Adrenal gland (tissue), 12 donors: ENCODE results near the gene HHAT. TPM values are rescaled to one million over a fixed set of nuclear protein-coding genes. Genes with fewer than 3 reads are reported as not detected.

Experiments used
- DNase-seq, 7 donors: peaks; one replicate each; pipeline ENCODE4 v3.0.0-alpha.2; 2019 to 2020
- H3K27ac ChIP-seq, 5 donors: fragments of 200-600 bp; sonication (generic) in 4 of 5; 1 replicate in 3 of 5; 2 replicates in 2 of 5; pipeline versions ENCODE4 v1.5.1 to v1.8.0; 2016 to 2020; ENCODE audit warnings: mild to moderate bottlenecking in 1 of 5
- H3K27me3 ChIP-seq: fragments of 200-600 bp; 2 replicates; pipeline ENCODE4 v1.8.0; 2021
- H3K36me3 ChIP-seq, 2 donors: fragments of 200-600 bp; replicated peaks in 1 of 2; 1 replicate in 1 of 2; 2 replicates in 1 of 2; pipeline versions ENCODE4 v1.5.1 to v1.8.0; 2018 to 2022
- H3K4me1 ChIP-seq, 2 donors: fragments of 200-600 bp; replicated peaks in 1 of 2; 1 replicate in 1 of 2; 2 replicates in 1 of 2; pipeline versions ENCODE4 v1.5.1 to v1.8.0; 2018 to 2021
- H3K4me3 ChIP-seq, 4 donors: fragments of 200-600 bp; sonication (generic) in 3 of 4; one replicate each; pipeline ENCODE4 v1.5.1; 2016 to 2018
- H3K9me3 ChIP-seq, 3 donors: fragments of 200-600 bp; sonication (generic) in 1 of 3; replicated peaks in 1 of 3; 1 replicate in 2 of 3; 2 replicates in 1 of 3; pipeline versions ENCODE4 v1.5.1 to v1.8.0; 2016 to 2021
- POLR2A ChIP-seq, 2 donors: fragments of 450-650 bp; IDR thresholded peaks; one replicate each; pipeline ENCODE4 v1.6.1; 2017; ENCODE audit warnings: antibody characterized with exemption in 2 of 2, mild to moderate bottlenecking in 2 of 2, moderate library complexity in 1 of 2
- WGBS, 4 donors: extraction: QIAGEN DNeasy Blood & Tissue Kit in 2 of 4; methylation state at CpG; one replicate each; pipeline versions ENCODE4 v1.1.5 to v1.1.7; 2013 to 2017; 5-methylcytosine and 5-hydroxymethylcytosine counted together
- intact Hi-C, 2 donors: fragments of 100-400 bp; cut with DNase I; formaldehyde crosslinking; loops; one replicate each; pipeline versions ENCODE4 v1.14.1 to v1.15.0; 2022 to 2023
- polyA plus RNA-seq, 3 donors: library from polyadenylated mRNA; stranded (reverse); fragments of 200-250 nt in 2 of 3; fragments of 350-450 nt in 1 of 3; fragmentation: Illumina TruSeq in 1 of 3; extraction: RNeasy Lipid Tissue Mini Kit (QIAGEN cat#74804) in 1 of 3; gene quantifications; one replicate each; pipeline ENCODE4 v1.2.3, GENCODE V29; 2013 to 2014
- total RNA-seq, 9 donors: library from RNA; depleted of rRNA in 4 of 9; stranded (reverse); fragments of >200 nt in 4 of 9; fragments of 120-200 nt in 1 of 9; fragmentation: NEBNext Ultra II Directional in 1 of 9; extraction: Animal tissue kit (Norgen Biotek cat#: 25700) in 1 of 9; gene quantifications; one replicate each; pipeline versions ENCODE4 v1.1.0 to v1.2.4, GENCODE V29; 2013 to 2023
- TF ChIP-seq, protein P1 (sequence below), 6 experiments: fragments of 450-650 bp in 4 of 6; fragments of 200-600 bp in 2 of 6; sonication (generic) in 1 of 6; IDR thresholded peaks; 1 replicate in 5 of 6; 2 replicates in 1 of 6; pipeline versions ENCODE4 v1.5.1 to v1.8.0; 2016 to 2021; ENCODE audit warnings: antibody characterized with exemption in 6 of 6, mild to moderate bottlenecking in 2 of 6, moderate library complexity in 1 of 6
- donor health status: healthy with polysubstance abuse.
- donor health status: Bipolar disorder and iron deficiency.
- donor health status: DM: yes; HTN: yes; CAD: no.
- donor health status: DM: no; HTN: no; CAD: no.
- donor health status: DM: no; HTN: no; CAD: no.
- donor health status: DM: yes; HTN: yes; CAD: no.

The HHAT gene
- total and polyA plus RNA-seq, 12 donors: 3.1 to 26.7 (median 12.3) TPM

DNA sequence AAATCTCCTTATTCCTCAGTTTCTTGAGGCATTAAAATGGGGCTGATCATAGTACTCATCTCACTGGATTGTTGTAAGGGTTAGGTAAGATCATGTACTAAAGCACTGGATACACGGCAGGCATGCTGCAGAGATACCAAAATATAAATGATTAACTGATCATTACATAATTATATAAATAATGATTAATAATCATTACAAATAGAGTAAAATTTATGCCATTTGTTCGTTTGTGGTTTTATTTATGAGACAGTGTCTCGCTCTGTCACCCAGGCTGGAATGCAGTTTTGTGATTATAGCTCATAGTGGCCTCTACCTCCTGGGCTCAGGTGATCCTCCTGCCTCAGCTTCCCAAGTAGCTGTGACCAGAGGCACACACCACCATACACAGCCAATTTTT lies 140.7 kb downstream of the HHAT start:
- no peaks in the 10 kb centered on the region for H3K9me3 ChIP-seq
- no peak for TF ChIP-seq POLR2A (IDR thresholded peaks at IDR 0.05)
- TF ChIP-seq, protein P1, sequence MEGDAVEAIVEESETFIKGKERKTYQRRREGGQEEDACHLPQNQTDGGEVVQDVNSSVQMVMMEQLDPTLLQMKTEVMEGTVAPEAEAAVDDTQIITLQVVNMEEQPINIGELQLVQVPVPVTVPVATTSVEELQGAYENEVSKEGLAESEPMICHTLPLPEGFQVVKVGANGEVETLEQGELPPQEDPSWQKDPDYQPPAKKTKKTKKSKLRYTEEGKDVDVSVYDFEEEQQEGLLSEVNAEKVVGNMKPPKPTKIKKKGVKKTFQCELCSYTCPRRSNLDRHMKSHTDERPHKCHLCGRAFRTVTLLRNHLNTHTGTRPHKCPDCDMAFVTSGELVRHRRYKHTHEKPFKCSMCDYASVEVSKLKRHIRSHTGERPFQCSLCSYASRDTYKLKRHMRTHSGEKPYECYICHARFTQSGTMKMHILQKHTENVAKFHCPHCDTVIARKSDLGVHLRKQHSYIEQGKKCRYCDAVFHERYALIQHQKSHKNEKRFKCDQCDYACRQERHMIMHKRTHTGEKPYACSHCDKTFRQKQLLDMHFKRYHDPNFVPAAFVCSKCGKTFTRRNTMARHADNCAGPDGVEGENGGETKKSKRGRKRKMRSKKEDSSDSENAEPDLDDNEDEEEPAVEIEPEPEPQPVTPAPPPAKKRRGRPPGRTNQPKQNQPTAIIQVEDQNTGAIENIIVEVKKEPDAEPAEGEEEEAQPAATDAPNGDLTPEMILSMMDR (IDR thresholded peaks at IDR 0.05): no peak
- intact Hi-C loops: no loop called here
- H3K36me3 ChIP-seq: no peaks in the 10 kb centered on the region
- no peak for DNase-seq
- H3K4me1 ChIP-seq: no peaks in the 10 kb centered on the region
- H3K27ac ChIP-seq: no peak overlapping the region
- H3K27me3 ChIP-seq: no peaks in the 10 kb centered on the region
- no peak overlapping the region for H3K4me3 ChIP-seq
- 79 to 84% (median 82%) methylated on average over 3 of the region's 3 CpGs for WGBS, 4 donors

DNA sequence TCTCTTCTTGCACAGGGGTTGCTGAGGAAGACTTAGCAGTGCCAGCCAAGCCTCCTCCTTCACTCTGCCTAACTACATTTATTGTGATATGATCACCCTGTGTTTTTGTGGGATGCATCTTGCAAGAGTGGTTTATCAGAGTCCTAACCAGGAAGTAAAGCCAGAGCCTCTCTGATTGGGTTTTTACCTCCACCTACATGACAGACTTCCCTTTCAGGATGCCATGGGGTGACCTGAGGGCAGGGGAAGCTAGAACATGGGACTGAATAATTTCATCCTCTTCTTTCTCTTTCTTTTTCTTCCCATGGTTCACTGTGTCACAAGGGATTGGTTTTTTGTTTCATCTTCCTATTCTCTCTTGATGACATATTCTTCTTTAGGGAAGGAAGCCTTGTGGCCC lies 146.6 kb downstream of the HHAT start:
- Histone ChIP-seq H3K9me3 (no peaks in the 10 kb centered on the region), H3K36me3 (no peaks in the 10 kb centered on the region), H3K27me3 (no peaks in the 10 kb centered on the region), H3K4me1 (no peaks in the 10 kb centered on the region), H3K4me3 (no peak overlapping the region), H3K27ac (no peak overlapping the region)
- intact Hi-C loops: no loop called here
- no peak for DNase-seq
- TF ChIP-seq POLR2A (IDR thresholded peaks at IDR 0.05): no peak
- TF ChIP-seq, protein P1 (IDR thresholded peaks at IDR 0.05): no peak

DNA sequence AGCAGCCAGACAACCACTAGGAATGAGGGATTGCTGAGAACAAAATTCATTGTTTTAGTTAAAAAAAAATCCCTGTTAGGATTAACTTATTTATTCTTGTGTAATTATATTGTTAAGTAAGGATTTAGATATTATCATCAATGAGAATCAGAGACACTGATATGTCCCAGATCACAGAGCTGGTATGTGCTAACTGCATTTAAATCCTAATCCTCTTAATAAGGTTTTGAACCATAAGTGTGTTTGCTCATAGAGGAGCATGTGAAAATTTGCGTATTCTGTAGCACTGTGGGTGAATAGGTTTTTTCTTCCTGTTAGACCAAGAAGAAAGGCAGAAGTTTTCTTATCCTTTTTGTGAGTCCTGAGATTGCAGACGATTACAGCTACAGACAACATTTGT lies 147.1 kb downstream of the HHAT start:
- DNase-seq: no peak
- TF ChIP-seq POLR2A (IDR thresholded peaks at IDR 0.05): no peak
- TF ChIP-seq, protein P1 (IDR thresholded peaks at IDR 0.05): no peak
- 63 to 91% (median 77%) methylated on average over 2 of the region's 2 CpGs for WGBS, 4 donors
- H3K9me3 ChIP-seq: no peaks in the 10 kb centered on the region
- no peak overlapping the region for H3K4me3 ChIP-seq
- no peaks in the 10 kb centered on the region for H3K27me3 ChIP-seq
- no peaks in the 10 kb centered on the region for H3K36me3 ChIP-seq
- intact Hi-C loops: no loop called here
- H3K27ac ChIP-seq: no peak overlapping the region
- no peaks in the 10 kb centered on the region for H3K4me1 ChIP-seq

DNA sequence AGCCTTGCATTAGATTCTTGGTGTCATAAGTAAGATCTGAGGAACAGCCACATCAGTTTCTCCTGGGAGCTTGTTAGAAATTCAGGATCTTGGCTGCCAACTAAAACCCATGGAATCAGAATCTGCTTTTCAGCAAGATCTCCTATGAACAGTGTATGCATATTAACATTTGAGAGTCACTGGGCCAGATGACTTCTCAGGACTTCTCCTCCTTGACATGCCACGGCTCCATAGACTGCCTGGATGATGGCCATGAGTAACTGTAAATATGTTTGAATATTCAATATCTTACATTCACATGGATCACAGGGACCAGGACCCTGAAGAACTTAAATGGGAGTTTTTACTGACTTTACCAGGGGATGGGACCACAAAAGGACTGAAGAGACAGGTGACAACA lies 148.0 kb downstream of the HHAT start:
- Histone ChIP-seq H3K27ac (no peak overlapping the region), H3K27me3 (no peaks in the 10 kb centered on the region), H3K9me3 (no peaks in the 10 kb centered on the region), H3K4me1 (no peaks in the 10 kb centered on the region), H3K4me3 (no peak overlapping the region), H3K36me3 (no peaks in the 10 kb centered on the region)
- 95 to 100% (median 98%) methylated on average over 1 of the region's 1 CpG for WGBS, 4 donors
- DNase-seq: no peak
- TF ChIP-seq, protein P1 (IDR thresholded peaks at IDR 0.05): no peak
- no peak for TF ChIP-seq POLR2A (IDR thresholded peaks at IDR 0.05)
- intact Hi-C loops: no loop called here
